ENCODE measurements around the gene RNF20.

DNA sequence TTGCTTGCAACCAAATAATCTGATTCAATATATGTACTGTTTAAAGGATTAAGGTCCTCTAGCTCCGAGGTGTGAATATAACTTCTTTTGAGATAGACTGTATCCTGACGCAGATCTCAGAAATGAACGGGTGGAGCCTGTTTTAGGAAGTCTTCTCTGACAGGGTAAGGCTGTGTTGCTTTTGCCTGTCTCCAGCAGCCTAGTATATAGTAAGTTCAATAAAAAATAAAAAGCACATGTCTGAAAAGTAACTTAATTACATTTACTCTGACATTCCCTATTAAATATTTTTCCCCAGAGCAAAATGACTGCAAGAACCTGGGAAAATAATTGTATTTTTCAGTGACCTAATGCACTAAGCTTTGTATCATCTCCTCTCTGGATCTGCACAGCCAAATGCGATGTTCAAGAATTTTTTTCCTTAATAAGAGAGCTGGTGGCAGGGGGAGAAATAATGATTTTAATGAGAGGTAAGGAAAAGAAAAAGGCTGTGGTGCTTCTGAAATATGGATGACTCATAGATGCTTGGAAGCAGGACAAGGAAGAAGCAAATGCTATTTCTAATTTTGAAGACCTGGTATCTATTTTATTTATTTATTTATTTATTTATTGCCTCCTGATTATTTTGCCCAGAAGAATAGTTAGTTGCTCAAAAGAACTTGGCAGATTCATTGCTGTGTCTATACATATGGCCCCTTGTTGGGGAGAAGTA lies 53.8 kb downstream of the RNF20 start:
- TF ChIP-seq POLR2A (IDR thresholded peaks at IDR 0.05) (no peak), CTCF (IDR thresholded peaks at IDR 0.05) (no peak)
